Retina (tissue), 1 donor: Measurements from ENCODE around the gene ZNF479.
"Not testable (repeated sequence)": the region's sequence is repeated elsewhere in the genome, so short reads cannot be mapped to it uniquely, and the experiment has no call there.

Experiments used
- DNase-seq: peaks from one replicate; pipeline ENCODE4 v3.0.0-alpha.2; 2016

Gene ZNF479

GRCh38 chr7:57132336-57132735 lies at the start of gene ZNF479:
TSS of gene ZNF479 (minus strand) at chr7:57132436. CDS start at chr7:57132324, 112 bp downstream.
- not testable (repeated sequence) for DNase-seq

GRCh38 chr7:57182031-57182430 lies 49.8 kb upstream of the ZNF479 start:
- no peak for DNase-seq

- no peak for DNase-seq
Measured at GRCh38 chr7:57181281-57181680, 49.0 kb upstream of the ZNF479 start.

GRCh38 chr7:57179776-57180415 lies 47.7 kb upstream of the ZNF479 start:
- DNase-seq = no peak

GRCh38 chr7:57178768-57179139 lies 46.5 kb upstream of the ZNF479 start:
- DNase-seq = no peak

GRCh38 chr7:57177856-57178767 lies 45.9 kb upstream of the ZNF479 start:
- DNase-seq = no peak

- no peak for DNase-seq
Measured at GRCh38 chr7:57176928-57177635, 44.8 kb upstream of the ZNF479 start.

GRCh38 chr7:57165285-57165899 lies 33.2 kb upstream of the ZNF479 start:
- DNase-seq = no peak

- not testable (repeated sequence) for DNase-seq
Measured at GRCh38 chr7:57120123-57120784, 12.0 kb downstream of the ZNF479 start.
